ENCODE measurements around the gene MALRD1.

- no peak for TF ChIP-seq CTCF (IDR thresholded peaks at IDR 0.05)
- TF ChIP-seq POLR2A (IDR thresholded peaks at IDR 0.05) = no peak
These were observed 680.4 kb downstream of the MALRD1 start for GRCh38 chr10:19728964-19729363.
